Cardiac fibroblast (primary cell): ENCODE results near the gene BOC.

Experiments used
- DNase-seq, 2 donors: peaks; one replicate each; pipeline versions ENCODE4 v3.0.0 to v3.0.0-alpha.2; 2010; ENCODE audit warnings: low read depth in 2 of 2
- H3K4me3 ChIP-seq, 2 donors: replicated peaks in 1 of 2; 1 replicate in 1 of 2; 2 replicates in 1 of 2; pipeline ENCODE4 v1.5.1; 2011; ENCODE audit warnings: low read depth in 2 of 2, low read length in 2 of 2, mild to moderate bottlenecking in 2 of 2, moderate library complexity in 1 of 2
- CTCF ChIP-seq: IDR thresholded peaks from one replicate; pipeline ENCODE4 v1.5.1; 2011; ENCODE audit warnings: low read depth, mild to moderate bottlenecking, low read length, inconsistent platforms

The BOC gene

DNA sequence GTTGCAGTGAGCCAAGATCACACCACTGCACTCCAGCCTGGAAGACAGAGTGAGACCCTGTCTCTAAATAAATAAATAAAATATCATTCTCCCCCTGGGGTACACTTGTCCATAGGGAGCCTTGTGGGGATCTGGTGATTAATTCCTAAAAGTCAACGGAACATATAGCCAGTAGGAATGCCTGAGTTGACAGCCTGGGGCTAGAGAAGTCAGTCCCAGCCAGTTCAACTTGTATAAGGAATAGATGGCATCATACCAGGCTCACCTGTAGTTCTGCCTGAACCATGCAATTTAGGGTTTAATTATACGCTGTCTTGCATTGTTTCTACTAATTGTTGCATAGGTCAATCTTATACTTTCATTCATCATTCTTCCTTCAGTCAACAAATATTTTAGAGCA is 5.9 kb upstream of the BOC start:
- H3K4me3 ChIP-seq = no peak overlapping the region
- DNase-seq = no peak
- TF ChIP-seq CTCF = no peak

GRCh38 chr3:113210604-113211329 is 590 bp upstream of the BOC start:
- H3K4me3 ChIP-seq = peak overlapping the region; percentile 71 to 72
- DNase-seq = peak in 1 of 2 donors; percentile 28
- TF ChIP-seq CTCF = no peak

- DNase-seq = peak; percentile 27 to 33
- no peak for TF ChIP-seq CTCF
- H3K4me3 ChIP-seq = peak overlapping the region; percentile 71 to 72
Measured at GRCh38 chr3:113212150-113212843, 940 bp downstream of the BOC start.

- DNase-seq = no peak
- H3K4me3 ChIP-seq = peak overlapping the region; percentile 60 to 71
- TF ChIP-seq CTCF = no peak
Measured at GRCh38 chr3:113212844-113213375, 1.6 kb downstream of the BOC start.

- TF ChIP-seq CTCF = no peak
Measured at GRCh38 chr3:113213896-113214587, 2.7 kb downstream of the BOC start.

DNA sequence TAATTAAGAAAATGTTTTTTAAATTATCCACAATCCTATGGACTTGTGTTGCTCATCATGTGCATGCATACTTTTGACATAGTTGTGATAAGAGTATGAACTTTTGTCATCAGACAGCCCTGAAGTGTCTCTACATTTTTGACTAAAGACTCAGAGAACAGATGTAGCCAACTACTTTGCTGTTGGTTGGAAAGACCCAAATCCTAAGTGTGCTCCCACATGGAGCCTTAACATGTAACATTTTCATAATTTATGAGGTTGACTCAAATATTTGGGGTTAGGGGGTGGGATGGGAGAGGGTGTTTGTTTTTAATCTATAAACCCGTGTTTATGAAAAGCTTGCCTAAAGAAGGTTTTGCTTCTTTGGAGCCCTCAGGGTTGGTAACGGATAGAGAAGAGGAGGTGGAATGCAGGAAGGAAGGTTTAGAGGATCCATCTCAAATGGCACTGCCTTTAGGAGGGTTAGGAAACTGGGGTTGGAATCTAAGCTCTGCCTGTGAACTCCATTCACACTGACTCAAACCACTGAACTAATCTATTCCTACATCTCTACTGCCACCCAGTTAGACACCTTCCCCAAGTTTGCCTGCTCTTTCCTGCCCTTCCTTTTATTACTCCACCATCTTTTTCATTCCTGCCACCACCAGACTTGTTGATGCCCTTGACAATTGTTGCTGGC is 3.7 kb downstream of the BOC start:
- no peak overlapping the region for H3K4me3 ChIP-seq
- peak in 1 of 2 donors; percentile 13 for DNase-seq
- no peak for TF ChIP-seq CTCF

More at GRCh38 chr3:113213896-113214587, 2.7 kb downstream of the BOC start:
- no peak for DNase-seq
- no peak overlapping the region for H3K4me3 ChIP-seq
